GM18499 (cell line): Measurements from ENCODE around the gene MAPKBP1.
"Not testable (repeated sequence)": the region's sequence is repeated elsewhere in the genome, so short reads cannot be mapped to it uniquely, and the experiment has no call there.

Experiments used
- ATAC-seq: cut with Tn5 transposase; IDR thresholded peaks from one replicate; pipeline ENCODE4 v1.9.1; 2021; ENCODE audit warnings: moderate number of reproducible peaks; ENCODE audit not compliant: insufficient read depth, unreplicated experiment

MAPKBP1 gene

DNA sequence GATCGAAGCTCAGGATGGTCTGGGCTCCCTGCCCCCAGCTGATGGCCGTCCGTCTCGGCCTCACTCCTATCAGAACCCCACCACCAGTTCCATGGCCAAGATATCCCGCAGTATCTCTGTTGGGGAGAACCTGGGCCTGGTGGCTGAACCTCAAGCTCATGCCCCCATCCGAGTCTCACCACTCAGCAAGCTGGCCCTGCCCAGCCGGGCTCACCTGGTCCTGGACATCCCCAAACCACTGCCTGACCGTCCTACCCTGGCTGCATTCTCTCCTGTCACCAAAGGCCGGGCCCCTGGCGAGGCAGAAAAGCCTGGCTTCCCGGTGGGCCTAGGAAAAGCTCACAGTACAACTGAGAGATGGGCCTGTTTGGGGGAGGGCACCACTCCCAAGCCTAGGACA lies 49.2 kb downstream of the MAPKBP1 start:
- ATAC-seq: no peak

DNA sequence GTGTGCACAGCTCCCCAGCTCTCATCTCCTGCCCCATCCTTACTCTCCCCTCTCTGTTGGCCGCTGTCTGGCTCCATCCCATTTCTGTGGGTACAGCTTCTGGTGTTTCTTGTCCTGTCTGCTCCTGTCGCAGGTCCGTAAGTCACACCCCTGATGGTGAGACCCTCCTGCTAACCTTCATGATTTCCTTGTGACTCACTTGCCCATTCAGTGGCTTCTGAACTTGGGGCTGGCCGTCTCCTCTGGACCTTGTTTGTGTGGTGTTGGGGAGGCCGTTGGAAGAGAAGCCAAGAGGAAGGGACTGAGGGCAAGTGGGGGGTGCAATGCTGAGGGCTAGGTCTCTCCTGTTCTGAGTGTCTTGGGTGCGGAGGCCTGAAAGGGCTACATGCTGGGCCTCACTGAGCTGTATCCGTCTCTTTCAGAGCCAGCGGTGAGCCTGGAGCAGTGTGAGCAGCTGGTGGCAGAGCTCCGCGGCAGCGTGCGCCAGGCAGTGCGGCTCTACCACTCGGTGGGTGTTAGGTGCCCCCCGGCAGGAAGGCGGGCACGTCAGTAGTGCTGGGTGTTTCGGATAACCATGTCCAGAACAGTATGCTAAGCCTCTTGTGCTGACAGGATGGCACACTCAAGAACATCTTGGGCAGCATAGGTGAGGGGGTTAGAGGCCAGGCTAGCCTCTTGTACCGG lies 49.9 kb downstream of the MAPKBP1 start:
- no peak for ATAC-seq

DNA sequence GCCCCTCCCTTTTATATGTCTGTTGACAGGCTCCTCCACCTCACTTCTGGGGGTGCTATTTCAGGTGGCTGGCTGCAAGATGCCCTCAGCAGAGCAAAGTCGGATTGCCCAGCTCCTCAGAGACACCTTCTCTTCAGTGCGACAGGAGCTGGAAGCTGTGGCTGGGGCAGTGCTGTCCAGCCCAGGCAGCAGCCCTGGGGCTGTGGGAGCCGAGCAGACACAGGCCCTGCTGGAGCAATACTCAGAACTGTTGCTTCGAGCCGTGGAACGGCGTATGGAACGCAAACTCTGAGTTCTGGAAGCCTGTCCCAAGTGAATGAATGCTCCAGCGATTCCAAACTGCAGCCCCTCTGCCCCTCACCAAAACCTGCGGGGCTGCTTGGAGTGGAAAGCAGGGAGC lies 50.9 kb downstream of the MAPKBP1 start:
- ATAC-seq: no peak

DNA sequence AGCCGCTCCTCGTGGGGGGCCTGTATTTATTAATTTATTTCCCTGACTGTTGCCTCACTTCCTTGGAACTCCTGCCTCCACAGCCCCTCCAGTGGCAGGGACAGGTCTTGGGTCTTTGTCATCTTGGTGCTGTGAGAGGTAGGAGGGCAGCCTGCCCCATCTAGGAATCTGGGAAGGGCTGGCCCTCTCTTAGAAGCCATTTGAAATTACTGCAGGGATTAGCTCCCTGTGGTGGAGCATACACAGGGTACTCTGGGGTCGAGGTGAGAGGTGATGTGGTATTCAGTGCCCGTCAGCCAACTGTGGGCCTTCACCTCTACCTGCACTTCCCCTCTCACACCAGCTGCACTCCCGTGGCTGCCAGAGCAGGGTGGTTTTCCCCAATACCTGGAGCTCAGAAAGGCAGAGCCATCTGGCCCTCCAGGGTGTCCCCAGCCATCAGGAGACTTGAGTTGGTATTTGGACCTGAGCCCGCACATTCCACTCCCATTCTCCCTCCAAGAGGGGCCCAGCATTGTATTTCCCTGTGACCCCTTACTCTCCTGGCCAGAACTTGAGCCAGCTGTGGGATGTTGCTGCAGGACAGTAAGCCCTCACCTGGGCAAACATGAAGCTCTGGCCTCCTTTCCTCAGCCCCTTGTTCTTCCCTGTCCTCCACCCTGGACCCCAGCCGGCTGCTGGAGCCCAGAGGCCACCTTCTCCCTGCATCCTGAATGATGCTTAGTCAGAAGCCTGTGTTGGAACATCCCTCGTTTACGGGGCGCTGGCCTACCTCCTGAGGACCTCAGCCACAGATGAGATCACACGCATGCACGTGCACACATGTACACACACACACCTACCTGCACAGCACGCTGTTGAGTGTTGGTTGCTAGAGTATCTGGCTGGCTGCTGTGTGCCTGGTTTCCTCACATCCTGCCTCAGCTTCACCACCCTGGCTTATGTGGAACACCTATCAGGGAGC lies 51.6 kb downstream of the MAPKBP1 start:
- ATAC-seq: no peak

DNA sequence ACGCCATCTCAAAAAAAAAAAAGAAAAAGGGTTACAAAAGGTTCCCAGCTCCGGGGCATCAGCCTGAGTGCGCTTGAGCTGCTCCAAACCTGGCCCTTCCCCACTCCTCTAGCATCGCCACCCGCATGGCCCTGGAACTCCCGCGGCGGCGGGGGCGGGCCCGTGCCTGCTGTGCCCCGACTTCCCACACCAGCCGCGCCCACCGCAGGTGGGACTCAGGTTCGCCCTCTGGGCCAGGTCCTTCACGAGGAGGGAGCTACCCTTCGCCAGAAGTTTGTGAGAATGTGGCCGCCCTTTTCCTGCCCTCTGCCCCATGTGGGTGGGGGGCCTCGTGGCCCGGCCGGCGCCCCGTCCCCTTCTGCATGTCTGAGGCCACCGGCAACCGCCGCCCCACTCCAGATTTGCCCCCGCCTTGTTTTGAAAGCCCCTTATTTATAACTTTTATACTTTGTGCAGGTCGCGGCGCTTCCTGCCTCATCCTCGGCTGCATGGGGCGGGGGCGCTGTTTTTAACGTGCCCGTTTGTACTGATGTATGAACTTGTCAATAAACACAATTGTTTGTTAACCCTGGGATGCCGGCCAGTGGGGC lies 53.1 kb downstream of the MAPKBP1 start:
- no peak for ATAC-seq

DNA sequence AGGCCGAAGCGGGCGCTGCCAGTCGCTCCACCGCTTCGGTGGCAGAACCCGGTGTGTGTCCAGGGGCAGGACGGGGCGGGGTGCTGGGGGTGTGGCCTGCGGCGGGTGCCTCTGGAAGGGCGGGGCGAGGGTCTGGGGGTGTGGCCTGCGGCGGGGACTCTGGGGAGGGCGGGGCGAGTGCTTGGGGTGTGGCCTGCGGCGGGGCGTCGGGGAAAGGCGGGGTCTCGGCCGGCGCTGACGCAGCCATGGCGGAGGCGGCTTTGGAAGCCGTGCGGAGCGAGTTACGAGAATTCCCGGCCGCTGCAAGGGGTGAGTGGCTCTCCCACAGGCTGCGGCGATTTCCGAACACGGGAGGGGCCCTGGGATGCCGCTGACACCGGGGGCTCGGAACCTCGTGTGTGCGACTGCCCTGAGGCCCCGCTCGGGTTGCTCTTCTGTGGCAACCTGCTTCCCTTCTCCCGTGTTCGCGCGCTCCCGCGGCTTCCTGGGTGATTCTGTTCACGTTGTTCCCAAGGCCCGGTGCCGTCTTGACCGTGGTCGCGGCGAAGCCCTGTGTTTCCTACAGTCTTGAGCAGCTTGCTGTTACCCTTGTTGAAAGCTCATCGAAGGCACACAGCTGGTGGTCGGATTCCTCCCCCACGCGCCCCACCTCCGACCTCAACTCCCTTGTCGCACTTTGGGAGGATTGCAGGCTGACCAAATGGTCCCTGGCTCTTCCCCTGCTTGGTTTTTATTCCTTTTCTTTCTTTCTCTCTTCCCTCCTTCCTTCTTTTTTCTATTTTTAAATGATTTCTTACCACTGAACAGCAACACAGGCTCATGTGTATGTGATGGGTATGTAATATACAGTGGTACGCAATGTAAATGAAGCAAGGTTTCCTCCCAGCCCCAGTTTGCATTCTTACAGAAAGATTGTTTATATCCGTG lies 53.9 kb downstream of the MAPKBP1 start, which contains the start of gene JMJD7:
Gene JMJD7, plus strand, starts transcription at position 213 of the 927 bp plus-strand sequence. Its CDS starts 33 bp downstream, at position 246.
- ATAC-seq: no peak

DNA sequence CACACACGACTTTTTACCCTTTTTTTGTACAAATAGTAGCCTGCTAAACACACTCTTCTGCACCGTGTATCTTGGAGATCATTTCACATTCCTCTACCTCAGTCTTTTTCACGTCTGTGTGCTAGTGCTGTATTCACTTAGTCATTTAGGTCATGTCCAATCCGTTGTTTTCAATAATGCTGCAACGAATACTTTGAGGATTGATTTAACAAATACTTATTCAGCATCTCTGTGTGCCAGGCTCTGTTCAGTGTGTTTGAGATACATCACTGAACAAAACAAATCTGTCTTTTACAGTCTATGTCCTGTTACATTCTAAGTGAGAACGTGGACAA lies 54.5 kb downstream of the MAPKBP1 start:
- no peak for ATAC-seq

DNA sequence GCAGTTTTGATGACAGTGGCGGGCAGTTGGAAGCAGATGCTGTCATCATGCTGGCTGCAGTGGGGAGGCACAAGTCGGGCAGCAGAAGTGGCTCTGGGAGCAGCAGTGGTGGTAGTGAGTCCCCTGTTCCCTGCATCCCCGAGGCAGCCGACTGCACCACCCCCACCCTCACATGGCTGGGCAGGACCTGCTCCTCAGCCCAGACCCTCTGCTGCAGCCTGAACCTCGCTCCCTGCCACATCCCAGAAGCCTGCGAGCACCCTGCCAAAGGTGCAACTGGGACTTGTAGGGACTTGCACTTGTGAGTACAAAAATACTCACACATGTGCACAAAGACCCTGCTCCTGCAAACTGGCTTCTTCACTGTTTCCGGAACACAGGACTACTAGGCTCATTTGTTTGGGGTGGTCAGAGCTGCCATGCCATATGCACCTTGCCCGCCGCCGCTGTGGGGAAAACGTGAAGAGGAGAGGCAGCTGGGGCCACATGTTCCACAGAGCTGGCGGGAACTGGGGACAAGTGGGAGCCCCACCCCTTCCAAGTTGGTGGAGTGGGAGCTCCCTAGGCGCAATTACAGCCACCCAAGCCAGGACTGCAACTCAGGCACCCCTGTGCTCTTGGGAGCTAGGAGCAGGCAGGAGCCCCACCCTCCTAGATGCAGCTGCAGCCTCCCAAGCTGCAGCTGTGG lies 55.8 kb downstream of the MAPKBP1 start:
- no peak for ATAC-seq

DNA sequence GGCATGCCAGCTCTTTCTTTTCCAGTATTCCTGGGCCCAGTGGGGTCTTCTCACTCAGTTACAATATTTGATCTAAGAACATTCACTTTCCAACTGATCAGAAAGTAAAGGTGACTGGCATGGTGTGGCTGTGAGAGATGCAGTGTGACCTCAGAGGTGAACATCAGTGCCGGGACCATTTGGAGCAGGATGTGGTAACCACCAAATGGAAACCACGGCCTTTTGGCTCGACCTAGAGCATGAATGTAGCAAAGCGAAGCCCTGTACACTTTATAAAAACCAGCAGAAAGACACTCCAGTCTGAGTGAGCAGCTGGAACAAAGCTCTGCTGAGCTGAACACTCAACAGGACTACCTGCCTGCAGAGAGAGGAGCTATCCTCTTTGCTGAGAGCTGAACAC lies 57.0 kb downstream of the MAPKBP1 start:
- ATAC-seq: not testable (repeated sequence)

DNA sequence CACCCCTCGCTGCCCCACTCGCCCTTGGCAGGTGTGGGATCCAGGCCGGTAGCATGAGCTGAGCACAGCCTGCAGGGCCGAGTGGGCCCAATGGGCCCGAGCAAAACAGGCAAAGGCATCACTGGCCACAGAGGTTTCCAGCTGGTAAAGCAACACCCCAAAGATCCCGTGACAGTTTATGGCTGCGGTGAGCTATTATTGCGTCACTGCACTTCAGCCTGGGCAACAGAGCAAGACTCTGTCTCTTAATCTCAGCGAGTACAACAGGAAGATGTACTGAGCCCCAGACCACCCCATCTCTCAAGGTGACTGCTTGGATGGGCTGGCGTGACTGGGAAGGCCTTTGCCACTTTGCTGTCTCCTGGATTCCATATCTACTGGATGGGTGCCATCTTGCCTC lies 57.9 kb downstream of the MAPKBP1 start:
- no peak for ATAC-seq

DNA sequence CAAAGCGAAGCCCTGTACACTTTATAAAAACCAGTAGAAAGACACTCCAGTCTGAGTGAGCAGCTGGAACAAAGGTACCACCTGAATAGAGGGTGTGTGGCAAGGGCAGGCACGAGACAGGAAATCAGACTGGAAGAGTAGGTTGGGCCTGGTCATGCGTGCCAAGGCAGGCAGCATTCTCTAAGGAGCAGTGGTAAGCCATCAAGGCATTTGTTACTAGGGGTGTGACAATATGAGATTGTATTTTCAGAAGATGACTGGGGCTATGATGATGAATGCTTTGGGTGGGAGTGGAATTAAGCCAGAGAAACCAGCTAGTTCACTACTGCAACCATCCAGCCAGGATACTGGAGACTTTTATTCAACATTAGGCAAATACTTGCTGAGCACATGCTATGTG lies 58.6 kb downstream of the MAPKBP1 start:
- ATAC-seq: no peak

DNA sequence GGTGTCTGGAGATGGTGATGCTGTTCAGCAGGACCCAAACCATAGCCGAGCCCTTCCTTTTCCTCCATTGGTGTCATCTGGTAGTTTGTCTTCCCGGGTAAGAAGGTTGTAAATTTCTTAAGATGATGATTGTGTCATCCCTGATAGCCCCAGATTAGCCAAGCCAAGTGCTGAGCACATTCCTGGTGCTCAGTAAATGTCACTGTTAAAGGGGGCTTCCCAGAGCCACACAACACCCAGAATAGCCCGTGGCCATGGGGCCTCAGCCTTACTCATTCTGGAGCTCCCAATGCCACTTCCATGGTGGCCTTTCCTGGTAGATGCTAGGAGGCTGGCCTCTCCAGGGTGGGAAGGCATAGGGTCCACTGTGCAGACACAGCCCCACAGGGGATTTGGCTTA lies 59.8 kb downstream of the MAPKBP1 start:
- ATAC-seq: no peak

DNA sequence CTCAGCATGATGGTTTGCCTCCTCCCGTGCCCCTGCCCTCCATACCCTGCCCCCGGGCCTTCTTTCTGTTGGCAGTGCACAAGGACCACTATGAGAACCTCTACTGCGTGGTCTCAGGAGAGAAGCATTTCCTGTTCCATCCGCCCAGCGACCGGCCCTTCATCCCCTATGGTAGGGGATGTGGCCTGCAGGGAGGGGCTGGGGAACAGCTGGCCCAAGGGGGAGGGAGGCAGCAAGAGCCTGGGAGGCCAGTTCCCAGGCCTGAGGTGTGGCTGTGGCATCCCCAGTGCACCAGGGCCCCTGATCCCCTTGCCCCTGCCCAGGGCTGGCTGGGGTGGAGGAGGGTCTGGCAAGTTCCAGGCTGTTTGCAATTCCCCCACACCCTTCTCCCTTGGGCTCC lies 61.8 kb downstream of the MAPKBP1 start:
- no peak for ATAC-seq

DNA sequence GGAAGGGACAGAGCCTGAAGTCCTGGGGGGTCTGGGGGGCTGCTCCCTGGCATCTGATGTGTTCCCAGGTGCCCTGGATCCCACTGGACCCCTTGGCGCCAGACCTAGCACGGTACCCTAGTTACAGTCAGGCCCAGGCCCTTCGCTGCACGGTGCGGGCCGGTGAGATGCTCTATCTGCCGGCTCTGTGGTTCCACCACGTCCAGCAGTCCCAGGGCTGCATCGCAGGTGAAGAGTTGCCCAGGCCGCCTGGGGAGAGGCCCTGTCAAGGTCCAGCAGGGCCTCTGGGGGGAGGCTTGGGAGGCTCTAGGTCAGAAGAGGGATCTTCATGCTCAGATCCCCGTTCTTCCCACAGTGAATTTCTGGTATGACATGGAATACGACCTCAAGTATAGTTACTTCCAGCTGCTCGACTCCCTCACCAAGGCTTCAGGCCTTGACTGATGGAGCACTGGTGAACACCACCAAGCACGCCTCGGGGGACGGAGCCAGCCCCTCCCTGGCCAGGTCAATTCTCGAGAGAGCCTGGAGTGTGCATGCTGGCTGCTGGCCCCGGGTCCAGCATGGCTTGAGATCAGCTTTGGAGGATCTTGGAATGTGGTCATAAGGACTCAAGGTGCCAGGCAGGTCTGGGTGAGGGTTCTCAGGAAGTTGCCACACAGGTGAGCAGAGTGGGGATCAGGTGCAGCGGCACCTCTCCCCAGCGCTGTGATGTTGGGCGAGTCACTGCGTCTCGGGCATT lies 62.6 kb downstream of the MAPKBP1 start:
- no peak for ATAC-seq

DNA sequence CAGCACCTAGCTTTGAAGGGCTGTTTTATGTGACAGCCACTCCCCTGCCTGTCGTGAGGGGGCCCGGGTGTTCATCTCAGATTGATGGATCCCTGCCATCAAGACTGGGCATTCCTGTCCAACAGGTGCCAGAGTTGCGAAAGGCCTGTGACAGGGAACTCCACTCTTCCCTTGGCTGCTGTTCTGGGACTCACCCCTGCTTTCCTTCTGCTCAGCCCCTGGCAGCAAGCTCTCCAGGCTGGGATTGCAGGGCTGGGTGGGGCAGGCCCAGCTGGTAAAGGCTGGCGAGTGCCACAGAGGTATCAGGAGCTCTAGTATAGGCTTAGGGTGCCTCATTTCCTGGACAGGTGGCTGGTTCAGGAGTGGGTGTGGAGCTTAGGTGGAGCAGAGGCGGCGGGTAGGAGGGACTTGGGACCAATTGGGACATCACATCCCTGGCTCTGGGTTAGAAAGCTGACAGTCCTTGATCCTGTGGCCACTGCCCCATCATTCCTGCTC lies 64.2 kb downstream of the MAPKBP1 start, which contains the start of gene PLA2G4B:
Gene PLA2G4B, plus strand, starts transcription at position 448 of the 498 bp plus-strand sequence. CDS start 67 bp downstream, outside the sequence.
- ATAC-seq: no peak

DNA sequence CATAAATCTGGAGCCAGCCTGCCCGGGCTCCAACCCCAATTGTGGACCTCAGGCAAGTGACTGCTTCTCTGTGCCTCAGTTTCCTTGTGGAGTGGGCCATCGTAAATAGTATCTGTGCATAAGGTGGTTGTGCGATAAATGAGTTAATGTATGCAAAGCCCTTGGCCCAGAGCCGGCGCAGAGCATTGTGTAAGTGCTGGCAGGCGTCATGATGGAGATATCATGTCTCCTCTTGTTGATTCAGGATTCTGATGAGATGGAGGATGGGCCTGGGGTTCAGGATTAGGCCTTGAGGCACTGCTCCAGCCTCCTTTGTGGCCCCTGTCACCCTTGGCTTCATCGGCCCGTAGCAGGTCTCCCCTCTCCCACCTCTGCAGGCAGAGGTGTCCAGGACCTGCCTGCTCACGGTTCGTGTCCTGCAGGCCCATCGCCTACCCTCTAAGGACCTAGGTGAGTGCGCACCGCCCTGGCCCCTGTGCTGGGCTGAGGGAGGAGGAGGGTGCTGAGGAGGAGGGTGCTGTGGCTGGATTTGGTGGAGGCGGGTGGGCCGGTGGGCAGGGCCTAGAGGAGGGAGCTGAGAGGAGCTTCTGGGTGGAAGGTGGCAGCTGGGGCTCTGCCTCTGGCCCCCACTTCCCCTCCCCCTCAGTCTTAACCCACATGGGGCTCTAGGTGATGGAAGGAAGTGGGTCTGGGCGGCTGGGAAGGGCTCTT lies 65.7 kb downstream of the MAPKBP1 start:
- ATAC-seq: no peak

DNA sequence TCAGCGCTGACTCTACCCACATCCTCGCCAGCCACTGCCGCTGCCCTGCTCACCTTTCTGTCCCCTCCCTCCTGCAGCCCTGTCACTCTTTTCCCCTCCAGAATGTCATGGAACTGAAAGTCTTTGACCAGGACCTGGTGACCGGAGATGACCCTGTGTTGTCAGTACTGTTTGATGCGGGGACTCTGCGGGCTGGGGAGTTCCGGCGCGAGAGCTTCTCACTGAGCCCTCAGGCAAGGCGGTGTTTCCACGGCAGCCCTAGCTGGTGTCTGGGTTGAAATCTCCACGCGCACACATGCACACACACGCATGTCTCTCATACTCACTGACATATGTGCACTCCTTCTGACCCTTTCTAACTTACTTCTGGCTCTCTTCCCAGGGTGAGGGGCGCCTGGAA lies 66.4 kb downstream of the MAPKBP1 start:
- no peak for ATAC-seq

DNA sequence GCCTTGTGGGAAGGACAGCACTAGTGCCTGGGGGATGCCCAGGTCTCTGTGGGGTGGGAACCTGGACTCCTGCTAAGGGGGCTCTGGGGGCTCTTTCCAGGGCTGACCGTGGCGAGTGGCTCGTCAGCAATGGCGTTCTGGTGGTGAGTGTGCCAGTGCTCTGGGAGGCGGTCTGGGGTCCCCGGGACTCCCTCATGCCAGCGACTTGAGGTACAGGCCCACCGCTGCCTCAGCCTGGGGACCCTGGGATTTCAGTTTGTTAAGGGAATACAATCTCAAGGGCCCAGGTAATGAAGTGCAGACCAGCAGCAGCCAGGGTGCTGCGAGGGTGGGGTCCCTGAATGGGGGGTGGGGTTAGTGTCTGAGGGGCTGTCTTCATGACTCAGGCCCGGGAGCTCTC lies 66.8 kb downstream of the MAPKBP1 start:
- ATAC-seq: no peak
